Mesenchymal stem cell (in vitro differentiated cells and primary cell): Measurements from ENCODE around the gene TMEM192.
"Not testable (repeated sequence)": the region's sequence is repeated elsewhere in the genome, so short reads cannot be mapped to it uniquely, and the experiment has no call there.

Experiments used
- DNase-seq: peaks from one replicate; pipeline ENCODE4 v3.0.0-alpha.2; 2013
- H2AFZ ChIP-seq: one replicate; pipeline ENCODE4 v1.6.1; 2013; ENCODE audit warnings: low read depth, mild to moderate bottlenecking, control low read depth, inconsistent platforms, low read length, moderate library complexity
- H2AK5ac ChIP-seq: 2 replicates; pipeline ENCODE4 v1.6.1; 2013; ENCODE audit warnings: low read length, moderate library complexity, mild to moderate bottlenecking, inconsistent platforms; ENCODE audit not compliant: severe bottlenecking
- H2BK120ac ChIP-seq: one replicate; pipeline ENCODE4 v1.6.1; 2013; ENCODE audit warnings: low read depth, mild to moderate bottlenecking, inconsistent platforms, low read length, moderate library complexity
- H2BK12ac ChIP-seq, 2 experiments: one replicate each; pipeline ENCODE4 v1.6.1; 2013; ENCODE audit warnings: inconsistent platforms in 2 of 2, low read length in 2 of 2, mild to moderate bottlenecking in 2 of 2, moderate library complexity in 2 of 2, control low read depth in 1 of 2
- H2BK15ac ChIP-seq: one replicate; pipeline ENCODE4 v1.6.1; 2013; ENCODE audit warnings: mild to moderate bottlenecking, low read depth, inconsistent platforms; ENCODE audit not compliant: poor library complexity, severe bottlenecking
- H2BK5ac ChIP-seq: 2 replicates; pipeline ENCODE4 v1.6.1; 2013; ENCODE audit warnings: low read depth, mild to moderate bottlenecking, low read length, control low read depth, inconsistent platforms; ENCODE audit not compliant: poor library complexity, severe bottlenecking
- H3K14ac ChIP-seq, 2 experiments: one replicate each; pipeline ENCODE4 v1.6.1; 2013; ENCODE audit warnings: inconsistent platforms in 2 of 2, low read length in 2 of 2, control low read depth in 1 of 2, mild to moderate bottlenecking in 1 of 2, moderate library complexity in 1 of 2
- H3K18ac ChIP-seq, 2 experiments: one replicate each; pipeline ENCODE4 v1.6.1; 2013; ENCODE audit warnings: inconsistent platforms in 2 of 2, low read length in 2 of 2, control low read depth in 1 of 2, low read depth in 1 of 2, mild to moderate bottlenecking in 1 of 2
- H3K23ac ChIP-seq, 2 experiments: one replicate each; pipeline ENCODE4 v1.6.1; 2013; ENCODE audit warnings: inconsistent platforms in 2 of 2, low read length in 2 of 2, mild to moderate bottlenecking in 2 of 2, moderate library complexity in 2 of 2, control low read depth in 1 of 2
- H3K27ac ChIP-seq: 2 replicates; pipeline ENCODE4 v1.5.1; 2013; ENCODE audit warnings: mild to moderate bottlenecking, moderate library complexity, low read length, control low read depth, inconsistent platforms; ENCODE audit not compliant: poor library complexity, severe bottlenecking
- H3K27me3 ChIP-seq, 2 experiments: 2 replicates each; pipeline versions ENCODE4 v1.6.1 to v1.7.0; 2013; ENCODE audit warnings: low read length in 2 of 2, mild to moderate bottlenecking in 2 of 2, moderate library complexity in 2 of 2, control low read depth in 1 of 2, inconsistent platforms in 1 of 2; ENCODE audit not compliant: control insufficient read depth in 1 of 2, insufficient read depth in 1 of 2
- H3K36me3 ChIP-seq, 2 experiments: 2 replicates each; pipeline versions ENCODE4 v1.6.1 to v1.7.0; 2013; ENCODE audit warnings: low read length in 2 of 2, control low read depth in 1 of 2, inconsistent platforms in 1 of 2, low read depth in 1 of 2, mild to moderate bottlenecking in 1 of 2; ENCODE audit not compliant: insufficient read depth in 2 of 2, control insufficient read depth in 1 of 2
- H3K4ac ChIP-seq, 2 experiments: one replicate each; pipeline ENCODE4 v1.6.1; 2013; ENCODE audit warnings: inconsistent platforms in 2 of 2, low read length in 2 of 2, mild to moderate bottlenecking in 2 of 2, moderate library complexity in 2 of 2, control low read depth in 1 of 2, low read depth in 1 of 2
- H3K4me1 ChIP-seq: 2 replicates; pipeline ENCODE4 v1.6.1; 2013; ENCODE audit warnings: low read depth, low read length, control low read depth; ENCODE audit not compliant: control insufficient read depth, insufficient read depth
- H3K4me2 ChIP-seq: 2 replicates; pipeline ENCODE4 v1.6.1; 2013; ENCODE audit warnings: low read length, mild to moderate bottlenecking, inconsistent platforms; ENCODE audit not compliant: poor library complexity, severe bottlenecking
- H3K4me3 ChIP-seq, 2 experiments: 2 replicates each; pipeline versions ENCODE4 v1.5.1 to v1.7.0; 2013; ENCODE audit warnings: low read length in 2 of 2, mild to moderate bottlenecking in 2 of 2, control low read depth in 1 of 2, low read depth in 1 of 2; ENCODE audit not compliant: insufficient read depth in 1 of 2
- H3K79me1 ChIP-seq: replicated peaks from 2 replicates; pipeline ENCODE4 v1.6.1; 2013; ENCODE audit warnings: mild to moderate bottlenecking, control low read depth, low read length, inconsistent platforms; ENCODE audit not compliant: poor library complexity, severe bottlenecking
- H3K9ac ChIP-seq: 2 replicates; pipeline ENCODE4 v1.7.0; 2013; ENCODE audit warnings: mild to moderate bottlenecking, low read length, moderate library complexity
- H3K9me3 ChIP-seq: 2 replicates; pipeline ENCODE4 v1.7.0; 2013; ENCODE audit warnings: mild to moderate bottlenecking, low read length; ENCODE audit not compliant: control insufficient read depth
- H4K8ac ChIP-seq: one replicate; pipeline ENCODE4 v1.6.1; 2013; ENCODE audit warnings: inconsistent platforms, mild to moderate bottlenecking, low read length, moderate library complexity
- H4K91ac ChIP-seq: one replicate; pipeline ENCODE4 v1.6.1; 2013; ENCODE audit warnings: mild to moderate bottlenecking, low read length, inconsistent platforms
- WGBS: methylation state at CpG from one replicate; pipeline ENCODE4 v1.1.7; 2013; ENCODE audit warnings: mixed read lengths; 5-methylcytosine and 5-hydroxymethylcytosine counted together

Gene TMEM192

GRCh38 chr4:165025782-165026181, 86.9 kb downstream of the TMEM192 start:
- not testable (repeated sequence) for H2BK12ac ChIP-seq, H3K9me3 ChIP-seq, H2AFZ ChIP-seq, H3K4me3 ChIP-seq, H3K23ac ChIP-seq, H3K79me1 ChIP-seq, H2AK5ac ChIP-seq, H3K18ac ChIP-seq, H3K14ac ChIP-seq, H3K27me3 ChIP-seq, H2BK120ac ChIP-seq, DNase-seq, H3K4me1 ChIP-seq, H3K27ac ChIP-seq, H3K36me3 ChIP-seq, H4K91ac ChIP-seq, H3K4ac ChIP-seq, H3K4me2 ChIP-seq, H2BK5ac ChIP-seq, H2BK15ac ChIP-seq, H4K8ac ChIP-seq, H3K9ac ChIP-seq
- WGBS: 91% methylated on average over 5 of the region's 8 CpGs
